Measurements from ENCODE around the gene OLFM1. TPM values are rescaled to one million over a fixed set of nuclear protein-coding genes. Genes with fewer than 3 reads are reported as not detected.

Gene OLFM1
- total RNA-seq, 1 donor from 2014 or later = 0.35 TPM

- Mint-ChIP-seq H3K36me3 (ENCODE audit: low read depth) (no peaks in the 10 kb centered on the region), H3K4me3 (no peak overlapping the region), H3K27ac (no peak overlapping the region), H3K9me3 (peaks cover 3% of the 10 kb centered on the region), H3K27me3 (no peaks in the 10 kb centered on the region), H3K4me1 (no peaks in the 10 kb centered on the region)
- no peak for DNase-seq
- intact Hi-C loops (cut with micrococcal nuclease) = no loop called here
These were observed 20.3 kb upstream of the OLFM1 start for GRCh38 chr9:135067096-135067710.

- no peaks in the 10 kb centered on the region for H3K4me1 Mint-ChIP-seq
- H3K4me3 Mint-ChIP-seq = no peak overlapping the region
- H3K27me3 Mint-ChIP-seq = no peaks in the 10 kb centered on the region
- H3K27ac Mint-ChIP-seq = no peak overlapping the region
- H3K36me3 Mint-ChIP-seq (ENCODE audit: low read depth) = no peaks in the 10 kb centered on the region
- peaks cover 3% of the 10 kb centered on the region for H3K9me3 Mint-ChIP-seq
- intact Hi-C loops (cut with micrococcal nuclease) = no loop called here
- DNase-seq = no peak
These were observed 18.6 kb upstream of the OLFM1 start for GRCh38 chr9:135068776-135069415.

GRCh38 chr9:135069558-135070197 lies 17.8 kb upstream of the OLFM1 start:
- H3K27ac Mint-ChIP-seq = no peak overlapping the region
- no peaks in the 10 kb centered on the region for H3K4me1 Mint-ChIP-seq
- H3K9me3 Mint-ChIP-seq = no peaks in the 10 kb centered on the region
- H3K36me3 Mint-ChIP-seq (ENCODE audit: low read depth) = no peaks in the 10 kb centered on the region
- DNase-seq = no peak
- no peak overlapping the region for H3K4me3 Mint-ChIP-seq
- intact Hi-C loops (cut with micrococcal nuclease) = no loop called here
- H3K27me3 Mint-ChIP-seq = peaks cover 3% of the 10 kb centered on the region

- Mint-ChIP-seq H3K4me1 (no peaks in the 10 kb centered on the region), H3K4me3 (no peak overlapping the region), H3K27ac (no peak overlapping the region), H3K27me3 (peaks cover 6% of the 10 kb centered on the region), H3K36me3 (ENCODE audit: low read depth) (no peaks in the 10 kb centered on the region), H3K9me3 (no peaks in the 10 kb centered on the region)
- no peak for DNase-seq
- intact Hi-C loops (cut with micrococcal nuclease) = no loop called here
These were observed 17.1 kb upstream of the OLFM1 start for GRCh38 chr9:135070198-135070951.

GRCh38 chr9:135070964-135071735 lies 16.3 kb upstream of the OLFM1 start:
- no peak overlapping the region for H3K27ac Mint-ChIP-seq
- no peaks in the 10 kb centered on the region for H3K9me3 Mint-ChIP-seq
- H3K27me3 Mint-ChIP-seq = peaks cover 6% of the 10 kb centered on the region
- no peaks in the 10 kb centered on the region for H3K4me1 Mint-ChIP-seq
- H3K4me3 Mint-ChIP-seq = no peak overlapping the region
- DNase-seq = no peak
- no peaks in the 10 kb centered on the region for H3K36me3 Mint-ChIP-seq (ENCODE audit: low read depth)
- intact Hi-C loops (cut with micrococcal nuclease) = no loop called here

- no peak for DNase-seq
- peaks cover 18% of the 10 kb centered on the region for H3K27me3 Mint-ChIP-seq
- H3K4me1 Mint-ChIP-seq = no peaks in the 10 kb centered on the region
- H3K4me3 Mint-ChIP-seq = no peak overlapping the region
- intact Hi-C loops (cut with micrococcal nuclease) = no loop called here
- no peaks in the 10 kb centered on the region for H3K36me3 Mint-ChIP-seq (ENCODE audit: low read depth)
- H3K27ac Mint-ChIP-seq = no peak overlapping the region
- H3K9me3 Mint-ChIP-seq = no peaks in the 10 kb centered on the region
These were observed 14.3 kb upstream of the OLFM1 start for GRCh38 chr9:135073081-135073740.

- H3K27me3 Mint-ChIP-seq = peaks cover 18% of the 10 kb centered on the region
- no peak overlapping the region for H3K4me3 Mint-ChIP-seq
- no peaks in the 10 kb centered on the region for H3K9me3 Mint-ChIP-seq
- H3K36me3 Mint-ChIP-seq (ENCODE audit: low read depth) = no peaks in the 10 kb centered on the region
- H3K27ac Mint-ChIP-seq = no peak overlapping the region
- intact Hi-C loops (cut with micrococcal nuclease) = no loop called here
- no peaks in the 10 kb centered on the region for H3K4me1 Mint-ChIP-seq
- DNase-seq = no peak
These were observed 13.6 kb upstream of the OLFM1 start for GRCh38 chr9:135073741-135074305.

- no peak for DNase-seq
- Mint-ChIP-seq H3K27me3 (peaks cover 18% of the 10 kb centered on the region), H3K4me3 (no peak overlapping the region), H3K36me3 (ENCODE audit: low read depth) (no peaks in the 10 kb centered on the region), H3K4me1 (no peaks in the 10 kb centered on the region), H3K9me3 (no peaks in the 10 kb centered on the region), H3K27ac (no peak overlapping the region)
- intact Hi-C loops (cut with micrococcal nuclease) = no loop called here
These were observed 12.9 kb upstream of the OLFM1 start for GRCh38 chr9:135074354-135075233.

GRCh38 chr9:135075234-135076142 lies 12.0 kb upstream of the OLFM1 start:
- no peaks in the 10 kb centered on the region for H3K36me3 Mint-ChIP-seq (ENCODE audit: low read depth)
- no peak overlapping the region for H3K4me3 Mint-ChIP-seq
- no peaks in the 10 kb centered on the region for H3K9me3 Mint-ChIP-seq
- no peak overlapping the region for H3K27ac Mint-ChIP-seq
- no peak for DNase-seq
- H3K27me3 Mint-ChIP-seq = peaks cover 18% of the 10 kb centered on the region
- intact Hi-C loops (cut with micrococcal nuclease) = no loop called here
- no peaks in the 10 kb centered on the region for H3K4me1 Mint-ChIP-seq

GRCh38 chr9:135076143-135076875 lies 11.2 kb upstream of the OLFM1 start:
- Mint-ChIP-seq H3K4me1 (no peaks in the 10 kb centered on the region), H3K9me3 (no peaks in the 10 kb centered on the region), H3K36me3 (ENCODE audit: low read depth) (no peaks in the 10 kb centered on the region), H3K27ac (no peak overlapping the region), H3K27me3 (peaks cover 18% of the 10 kb centered on the region), H3K4me3 (no peak overlapping the region)
- no peak for DNase-seq
- intact Hi-C loops (cut with micrococcal nuclease) = no loop called here

GRCh38 chr9:135076876-135077430 lies 10.5 kb upstream of the OLFM1 start:
- Mint-ChIP-seq H3K4me3 (no peak overlapping the region), H3K27me3 (peaks cover 18% of the 10 kb centered on the region)
- no peak for DNase-seq

More at GRCh38 chr9:135076876-135077430, 10.5 kb upstream of the OLFM1 start:
- Mint-ChIP-seq H3K27ac (no peak overlapping the region), H3K36me3 (ENCODE audit: low read depth) (no peaks in the 10 kb centered on the region), H3K4me1 (no peaks in the 10 kb centered on the region), H3K9me3 (no peaks in the 10 kb centered on the region)
- intact Hi-C loops (cut with micrococcal nuclease) = no loop called here
